GM12875 (cell line): ENCODE results near the gene FAM169A.
A peak's percentile ranks its signal among the peaks of the same experiment; 100 is the strongest.
"Not testable (repeated sequence)": the region's sequence is repeated elsewhere in the genome, so short reads cannot be mapped to it uniquely, and the experiment has no call there.

Source experiments
- H3K4me3 ChIP-seq: one replicate; pipeline ENCODE4 v1.5.1; 2011; ENCODE audit warnings: low read depth, low read length, control low read depth
- TF ChIP-seq, protein P1 (sequence below): IDR thresholded peaks from 2 replicates; pipeline ENCODE4 v1.5.1; 2011; ENCODE audit warnings: low read depth, mild to moderate bottlenecking, control low read depth, inconsistent platforms, low read length, moderate library complexity, borderline replicate concordance; ENCODE audit not compliant: insufficient read depth

The FAM169A gene

DNA sequence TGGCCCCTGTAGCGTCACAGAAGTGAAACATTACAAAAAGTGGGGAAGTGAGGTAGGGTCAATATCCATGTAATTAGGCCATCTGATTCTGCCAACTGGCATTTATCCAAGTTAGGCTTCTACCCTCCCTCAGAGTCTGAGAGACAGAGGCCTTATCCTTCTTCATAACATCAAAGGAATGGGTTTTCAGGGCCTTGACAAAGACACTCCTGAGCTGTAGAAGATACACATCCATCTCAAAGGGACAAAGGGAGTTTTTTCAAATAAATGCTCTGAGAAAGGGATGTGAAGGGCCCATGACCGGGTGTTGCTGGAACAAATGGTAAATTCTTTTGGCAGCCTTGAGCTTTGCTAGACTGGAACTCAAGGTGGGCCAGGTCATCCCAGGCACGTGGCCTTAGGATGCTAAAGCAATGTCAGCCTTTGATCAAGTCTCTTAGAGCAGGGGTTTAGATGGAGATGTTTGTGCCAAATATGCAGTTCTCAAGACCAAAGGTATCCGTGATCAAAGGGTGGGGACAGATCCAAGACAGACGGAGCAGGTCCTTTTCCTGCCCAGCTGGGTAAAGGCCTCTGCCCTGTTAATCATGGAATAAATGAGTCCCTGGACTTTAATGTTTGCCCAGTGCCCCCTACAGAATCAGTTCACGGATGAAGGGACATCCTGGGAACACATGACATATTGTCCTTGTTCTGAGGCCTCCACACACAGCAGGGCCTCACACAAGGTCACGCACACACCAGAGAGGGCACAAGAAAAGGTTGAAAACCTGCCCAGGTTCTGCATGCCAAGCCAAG is 10.0 kb upstream of the FAM169A start:
- no peak overlapping the region for H3K4me3 ChIP-seq
- TF ChIP-seq, protein P1, sequence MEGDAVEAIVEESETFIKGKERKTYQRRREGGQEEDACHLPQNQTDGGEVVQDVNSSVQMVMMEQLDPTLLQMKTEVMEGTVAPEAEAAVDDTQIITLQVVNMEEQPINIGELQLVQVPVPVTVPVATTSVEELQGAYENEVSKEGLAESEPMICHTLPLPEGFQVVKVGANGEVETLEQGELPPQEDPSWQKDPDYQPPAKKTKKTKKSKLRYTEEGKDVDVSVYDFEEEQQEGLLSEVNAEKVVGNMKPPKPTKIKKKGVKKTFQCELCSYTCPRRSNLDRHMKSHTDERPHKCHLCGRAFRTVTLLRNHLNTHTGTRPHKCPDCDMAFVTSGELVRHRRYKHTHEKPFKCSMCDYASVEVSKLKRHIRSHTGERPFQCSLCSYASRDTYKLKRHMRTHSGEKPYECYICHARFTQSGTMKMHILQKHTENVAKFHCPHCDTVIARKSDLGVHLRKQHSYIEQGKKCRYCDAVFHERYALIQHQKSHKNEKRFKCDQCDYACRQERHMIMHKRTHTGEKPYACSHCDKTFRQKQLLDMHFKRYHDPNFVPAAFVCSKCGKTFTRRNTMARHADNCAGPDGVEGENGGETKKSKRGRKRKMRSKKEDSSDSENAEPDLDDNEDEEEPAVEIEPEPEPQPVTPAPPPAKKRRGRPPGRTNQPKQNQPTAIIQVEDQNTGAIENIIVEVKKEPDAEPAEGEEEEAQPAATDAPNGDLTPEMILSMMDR, result no peak

DNA sequence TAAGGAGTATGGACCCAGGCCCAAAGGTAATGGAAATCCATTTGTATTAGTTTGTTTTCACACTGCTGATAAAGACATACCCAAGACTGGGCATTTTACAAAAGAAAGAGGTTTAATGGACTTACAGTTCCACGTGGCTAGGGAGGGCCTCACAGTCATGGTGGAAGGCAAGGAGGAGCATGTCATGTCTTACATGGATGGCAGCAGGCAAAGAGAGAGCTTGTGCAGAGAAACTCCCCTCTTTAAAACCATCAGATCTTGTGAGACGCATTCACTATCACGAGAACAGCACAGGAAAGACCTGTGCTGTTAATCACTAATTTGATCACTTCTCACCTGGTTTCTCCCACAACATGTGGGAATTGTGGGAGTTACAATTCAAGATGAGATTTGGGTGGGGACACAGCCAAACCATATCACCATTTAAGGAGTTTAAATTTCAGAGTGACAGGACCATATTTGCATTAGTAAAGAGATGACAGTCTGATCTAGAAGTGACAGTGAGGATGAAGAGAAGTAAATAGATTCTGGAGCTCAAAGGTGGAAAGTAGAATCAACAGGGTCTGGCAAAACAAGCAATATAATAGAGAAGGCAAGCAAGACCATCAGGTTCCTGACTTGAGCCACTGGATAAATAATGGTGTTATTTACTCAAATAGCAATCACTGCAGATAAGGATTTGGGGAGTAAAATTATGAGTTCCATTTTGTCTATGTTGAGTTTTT is 7.5 kb upstream of the FAM169A start:
- H3K4me3 ChIP-seq, result no peak overlapping the region

DNA sequence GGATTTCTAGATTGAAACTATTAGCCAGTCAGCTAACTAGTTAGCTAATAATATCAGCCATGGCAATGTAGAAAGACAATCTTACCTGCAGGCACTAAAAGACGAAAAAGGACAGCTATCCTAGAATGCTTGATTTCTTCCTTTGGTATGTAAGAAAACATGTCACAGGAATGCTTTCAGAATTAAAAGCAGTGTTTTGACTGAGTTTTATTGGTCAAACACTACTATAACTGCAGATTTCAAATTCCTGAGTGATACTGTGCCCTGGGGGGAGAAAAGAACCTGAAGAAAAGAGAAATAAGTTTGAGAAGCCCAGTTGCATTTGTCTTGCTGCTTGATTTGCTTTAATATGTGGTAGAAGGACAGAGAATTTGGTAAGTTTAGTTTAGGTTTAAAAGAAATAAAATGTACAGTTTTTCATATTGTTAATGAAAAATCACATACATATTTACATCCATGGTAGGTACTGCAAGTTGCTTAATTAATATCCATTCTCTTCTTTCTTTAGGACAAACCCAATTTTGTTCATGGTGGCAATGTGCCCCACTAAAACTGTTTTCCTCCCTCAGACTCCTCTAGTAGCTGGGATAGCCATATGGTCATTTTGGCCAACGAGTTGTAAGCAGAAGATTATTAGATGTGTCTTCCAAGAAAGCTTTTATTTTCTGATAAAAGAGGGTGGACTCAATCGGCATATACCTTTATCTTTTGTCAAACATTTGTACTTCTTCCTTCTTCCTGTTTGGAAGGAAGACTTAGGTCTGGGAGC is 4.3 kb upstream of the FAM169A start:
- TF ChIP-seq, protein P1, result no peak
- no peak overlapping the region for H3K4me3 ChIP-seq

More for the DNA sequence above, 7.5 kb upstream of the FAM169A start:
- TF ChIP-seq, protein P1, result no peak

DNA sequence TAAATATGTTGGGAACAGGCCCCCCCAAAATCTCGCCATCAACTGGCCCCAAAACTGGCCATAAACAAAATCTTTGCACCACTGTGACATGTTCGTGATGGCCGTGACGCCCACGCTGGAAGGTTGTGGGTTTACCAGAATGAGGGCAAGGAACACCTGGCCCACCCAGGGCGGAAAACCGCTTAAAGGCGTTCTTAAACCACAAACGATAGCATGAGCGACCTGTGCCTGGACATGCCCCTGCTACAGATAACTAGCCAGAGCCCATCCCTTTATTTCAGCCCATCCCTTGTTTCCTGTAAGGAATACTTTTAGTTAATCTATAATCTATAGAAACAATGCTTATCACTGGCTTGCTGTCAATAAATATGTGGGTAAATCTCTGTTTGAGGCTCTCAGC is 3.2 kb upstream of the FAM169A start:
- H3K4me3 ChIP-seq, result not testable (repeated sequence)

DNA sequence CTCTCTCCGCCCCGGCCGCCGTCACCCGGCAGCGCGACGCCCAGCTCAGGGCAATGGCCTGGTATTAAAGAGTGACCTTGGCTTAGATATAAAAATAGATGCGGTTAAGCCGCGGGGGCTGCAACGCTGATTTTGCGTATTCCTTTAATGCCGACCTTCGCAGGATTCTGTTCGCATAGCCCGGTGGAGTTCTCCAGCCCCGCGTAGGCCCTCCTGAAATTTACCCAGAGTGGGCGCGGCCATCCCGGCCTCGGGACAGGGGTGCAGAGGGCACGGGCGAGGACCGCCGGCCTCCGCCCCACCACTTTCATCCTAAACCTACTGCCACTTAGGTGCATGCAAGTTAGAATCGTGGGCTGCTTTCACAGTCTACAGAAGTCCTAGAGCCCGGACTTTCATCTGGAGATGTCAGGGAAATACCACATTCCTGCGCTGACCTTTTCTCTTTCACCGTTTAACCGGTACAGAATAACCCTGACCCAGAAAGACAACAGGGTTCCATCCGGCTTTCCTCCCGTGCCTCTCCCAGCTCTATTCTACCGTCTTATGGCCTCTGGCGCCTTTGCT is 492 bp upstream of the FAM169A start:
- TF ChIP-seq, protein P1, result no peak
- peak overlapping the region; percentile 66 for H3K4me3 ChIP-seq

DNA sequence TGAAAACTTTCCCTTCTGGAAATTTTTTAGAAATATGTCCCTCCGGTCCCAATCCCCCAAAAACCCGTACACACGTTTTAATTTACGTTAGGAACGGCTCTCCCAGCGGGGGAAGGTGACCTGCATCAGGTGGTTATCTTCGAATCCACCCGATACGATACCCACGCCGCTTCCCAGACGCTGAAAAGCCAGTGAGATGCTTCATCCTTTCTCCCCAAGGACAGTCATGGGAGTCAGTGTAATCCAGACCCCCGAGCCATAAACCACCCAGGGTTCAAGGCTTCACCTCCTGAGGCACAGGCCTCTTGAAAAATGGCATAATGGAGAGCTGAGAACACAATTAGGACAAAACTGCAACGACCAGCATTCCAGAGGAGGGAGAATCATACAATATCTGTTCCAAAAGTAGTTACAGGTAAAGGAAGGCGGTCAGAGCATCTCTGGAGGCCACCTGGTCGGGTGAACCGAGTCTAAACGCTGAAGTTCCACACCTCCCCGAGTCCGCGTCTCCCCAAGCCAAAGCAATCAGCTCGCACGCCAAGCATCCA is 857 bp downstream of the FAM169A start:
- peak overlapping the region; percentile 66 for H3K4me3 ChIP-seq
- TF ChIP-seq, protein P1, result no peak

DNA sequence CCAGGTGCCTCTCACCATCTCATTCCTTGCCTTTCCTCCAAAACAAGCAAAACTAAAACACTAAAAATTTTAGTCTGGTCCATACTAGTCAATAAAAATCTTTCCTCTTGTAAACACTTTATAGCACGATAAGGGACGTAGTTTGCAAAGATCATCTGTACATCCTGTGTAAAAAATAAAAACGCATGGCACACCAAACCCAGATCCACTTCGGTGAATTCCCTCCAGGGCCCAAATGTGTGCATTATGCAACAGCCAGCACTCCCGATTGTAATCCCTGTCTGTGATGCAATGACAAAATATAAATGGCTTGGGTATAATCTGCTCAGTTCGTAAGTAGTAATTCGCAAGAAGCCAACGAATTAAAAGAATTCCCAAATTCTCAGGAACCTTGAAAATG is 1.4 kb downstream of the FAM169A start:
- H3K4me3 ChIP-seq, result no peak overlapping the region
- TF ChIP-seq, protein P1, result no peak
